Esophagus muscularis mucosa (tissue), 4 donors: ENCODE measurements around the gene PEX10. TPM values are rescaled to one million over a fixed set of nuclear protein-coding genes. Genes with fewer than 3 reads are reported as not detected.

ENCODE experiments used
- DNase-seq: peaks from one replicate; pipeline ENCODE4 v3.0.0-alpha.2; 2017; ENCODE audit errors: extremely low spot score
- H3K27ac ChIP-seq, 4 donors: fragments of 200-600 bp; sonication (generic); replicated peaks in 1 of 4; 1 replicate in 3 of 4; 2 replicates in 1 of 4; pipeline ENCODE4 v1.5.1; 2016 to 2019; ENCODE audit warnings: mild to moderate bottlenecking in 1 of 4
- H3K27me3 ChIP-seq, 4 donors: fragments of 200-600 bp; sonication (generic); one replicate each; pipeline versions ENCODE4 v1.5.1 to v1.6.0; 2016 to 2019
- H3K36me3 ChIP-seq, 4 donors: fragments of 200-600 bp; sonication (generic); one replicate each; pipeline ENCODE4 v1.5.1; 2016 to 2019
- H3K4me1 ChIP-seq, 4 donors: fragments of 200-600 bp; sonication (generic); one replicate each; pipeline ENCODE4 v1.5.1; 2016 to 2019
- H3K4me3 ChIP-seq, 4 donors: fragments of 200-600 bp; sonication (generic); 1 replicate in 2 of 4; 2 replicates in 2 of 4; pipeline ENCODE4 v1.5.1; 2016 to 2019; ENCODE audit warnings: mild to moderate bottlenecking in 4 of 4, moderate library complexity in 1 of 4
- H3K9me3 ChIP-seq, 4 donors: fragments of 200-600 bp; sonication (generic); 1 replicate in 3 of 4; 2 replicates in 1 of 4; pipeline ENCODE4 v1.5.1; 2016 to 2019
- CTCF ChIP-seq, 3 experiments: fragments of 200-600 bp in 2 of 3; fragments of 450-650 bp in 1 of 3; sonication (generic) in 2 of 3; IDR thresholded peaks; one replicate each; pipeline ENCODE4 v1.5.1; 2017 to 2019; ENCODE audit warnings: antibody characterized with exemption in 3 of 3, mild to moderate bottlenecking in 2 of 3, moderate library complexity in 1 of 3
- EP300 ChIP-seq: sonication (generic); formaldehyde crosslinking; IDR thresholded peaks from one replicate; pipeline ENCODE4 v1.6.1; 2017; ENCODE audit warnings: antibody characterized with exemption
- POLR2A ChIP-seq: fragments of 450-650 bp; IDR thresholded peaks from one replicate; pipeline ENCODE4 v1.6.1; 2017; ENCODE audit warnings: antibody characterized with exemption, moderate library complexity, mild to moderate bottlenecking, low read depth
- POLR2AphosphoS5 ChIP-seq, 2 donors: sonication (generic); formaldehyde crosslinking; IDR thresholded peaks; one replicate each; pipeline ENCODE4 v1.6.1; 2017; ENCODE audit warnings: antibody characterized with exemption in 2 of 2
- WGBS: methylation state at CpG from one replicate; pipeline ENCODE4 v1.1.5; 2018; 5-methylcytosine and 5-hydroxymethylcytosine counted together
- intact Hi-C: fragments of 100-400 bp; cut with DNase I; formaldehyde crosslinking; loops from one replicate; pipeline ENCODE4 v1.15.1; 2023
- total RNA-seq, 4 donors: library from RNA; depleted of rRNA; stranded (reverse); fragments of >200 nt; gene quantifications; one replicate each; pipeline versions ENCODE4 v1.1.0 to v1.2.1, GENCODE V29; 2016

The PEX10 gene
- total RNA-seq, 4 donors from 2014 or later: 14.2 to 27.1 (median 20.3) TPM

GRCh38 chr1:2374252-2375155, 37.9 kb downstream of the PEX10 start:
- Histone ChIP-seq H3K9me3 (no peaks in the 10 kb centered on the region), H3K4me3 (no peak overlapping the region), H3K4me1 (no peaks in the 10 kb centered on the region), H3K27me3 (no peaks in the 10 kb centered on the region), H3K36me3 (peaks cover 0 to 36% (median 6%) of the 10 kb centered on the region in 4 donors), H3K27ac (no peak overlapping the region)
- intact Hi-C loops: no loop called here
- WGBS: 85% methylated on average over 15 of the region's 17 CpGs
- DNase-seq: no peak
- no peak for TF ChIP-seq CTCF (IDR thresholded peaks at IDR 0.05)
- no peak for TF ChIP-seq POLR2AphosphoS5 (IDR thresholded peaks at IDR 0.05)
- TF ChIP-seq POLR2A: no peak
- TF ChIP-seq EP300: no peak

- WGBS: 88% methylated on average over 12 of the region's 20 CpGs
- Histone ChIP-seq H3K4me3 (no peak overlapping the region), H3K4me1 (no peaks in the 10 kb centered on the region), H3K36me3 (peaks cover 0 to 36% (median 6%) of the 10 kb centered on the region in 4 donors), H3K27me3 (no peaks in the 10 kb centered on the region), H3K27ac (no peak overlapping the region), H3K9me3 (no peaks in the 10 kb centered on the region)
- no peak for TF ChIP-seq POLR2AphosphoS5 (IDR thresholded peaks at IDR 0.05)
- TF ChIP-seq CTCF (IDR thresholded peaks at IDR 0.05): no peak
- no peak for TF ChIP-seq POLR2A
- no peak for TF ChIP-seq EP300
- DNase-seq: no peak
- intact Hi-C loops: no loop called here
Measured at GRCh38 chr1:2373551-2374251, 38.7 kb downstream of the PEX10 start.

GRCh38 chr1:2372551-2373490, 39.5 kb downstream of the PEX10 start:
- H3K9me3 ChIP-seq: no peaks in the 10 kb centered on the region
- no peak overlapping the region for H3K27ac ChIP-seq
- WGBS: 90% methylated on average over 13 of the region's 36 CpGs
- no peaks in the 10 kb centered on the region for H3K4me1 ChIP-seq
- peaks cover 0 to 39% (median 6%) of the 10 kb centered on the region in 4 donors for H3K36me3 ChIP-seq
- TF ChIP-seq EP300 (no peak), CTCF (IDR thresholded peaks at IDR 0.05) (no peak), POLR2AphosphoS5 (IDR thresholded peaks at IDR 0.05) (no peak)
- no peak overlapping the region for H3K4me3 ChIP-seq
- no peaks in the 10 kb centered on the region for H3K27me3 ChIP-seq
- DNase-seq: no peak
- intact Hi-C loops: no loop called here

- Histone ChIP-seq H3K27me3 (no peaks in the 10 kb centered on the region), H3K27ac (no peak overlapping the region), H3K9me3 (no peaks in the 10 kb centered on the region), H3K36me3 (peaks cover 0 to 40% (median 3%) of the 10 kb centered on the region in 4 donors), H3K4me1 (no peaks in the 10 kb centered on the region), H3K4me3 (no peak overlapping the region)
- WGBS: 93% methylated on average over 8 of the region's 8 CpGs
- TF ChIP-seq CTCF (IDR thresholded peaks at IDR 0.05) (no peak), EP300 (no peak), POLR2A (no peak), POLR2AphosphoS5 (IDR thresholded peaks at IDR 0.05) (no peak)
- DNase-seq: no peak
- intact Hi-C loops: no loop called here
Measured at GRCh38 chr1:2368053-2368744, 44.2 kb downstream of the PEX10 start.
